Amniotic epithelial cell (primary cell): Measurements from ENCODE around the gene TAPT1.

Source experiments
- DNase-seq: peaks from one replicate; pipeline ENCODE4 v3.0.0-alpha.2; 2010; ENCODE audit warnings: low read depth

Gene TAPT1

DNA sequence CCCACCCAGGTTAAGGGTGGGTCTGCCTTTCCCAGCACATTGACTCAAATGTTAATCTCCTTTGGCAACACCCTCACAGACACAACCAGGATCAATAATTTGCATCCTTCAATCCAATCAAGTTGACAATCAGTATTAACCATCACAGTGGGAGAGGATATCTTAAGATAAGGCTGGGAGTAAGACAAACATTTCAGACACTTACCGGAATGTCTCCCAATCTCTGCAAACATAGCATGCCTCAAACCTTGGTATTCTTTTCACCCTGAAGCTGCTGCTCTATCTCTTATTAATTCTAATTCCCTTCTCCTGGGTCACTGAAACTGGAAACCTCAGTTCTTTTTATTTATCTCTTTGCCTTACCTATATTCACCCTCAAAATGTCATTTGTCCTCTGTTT is 19.0 kb upstream of the TAPT1 start:
- no peak for DNase-seq

DNA sequence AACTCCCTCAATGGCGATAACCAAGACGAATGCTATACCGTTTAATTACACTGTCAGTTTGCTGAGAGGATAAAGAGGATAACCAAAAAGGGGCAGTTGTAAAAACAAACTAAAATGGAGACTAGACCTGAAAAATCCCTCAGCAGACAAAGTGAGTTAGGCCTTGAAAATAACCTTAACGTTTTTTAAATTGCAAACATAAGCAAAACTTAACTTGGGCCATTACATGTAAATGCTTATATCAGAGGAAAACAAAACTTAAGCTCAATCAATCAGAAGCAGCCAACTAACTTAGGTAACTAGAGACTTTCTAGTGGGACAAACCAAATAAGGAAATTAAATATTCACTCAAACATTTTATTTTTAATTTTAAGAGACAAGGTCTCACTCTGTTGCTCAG is 17.0 kb upstream of the TAPT1 start:
- no peak for DNase-seq

DNA sequence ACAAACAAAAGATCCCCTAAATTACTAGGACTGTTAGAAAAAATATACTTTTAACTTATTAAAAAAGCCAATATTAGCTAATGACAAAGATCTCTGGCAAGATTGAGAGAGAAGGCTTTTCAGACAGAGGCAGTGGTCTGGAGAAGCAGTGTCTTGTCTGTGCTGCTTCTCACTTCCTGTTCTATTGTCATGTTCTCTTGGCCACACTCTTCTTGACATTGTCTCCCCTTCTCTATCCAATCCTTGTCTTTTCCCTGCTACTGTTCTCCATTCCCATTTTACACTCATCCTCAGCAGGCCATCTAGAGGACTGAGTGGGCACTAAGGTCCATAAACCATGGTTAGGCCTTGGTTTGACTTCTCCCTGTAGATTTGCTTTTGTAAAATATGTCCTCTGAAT is 14.0 kb upstream of the TAPT1 start:
- no peak for DNase-seq

GRCh38 chr4:16239086-16239485 is 12.8 kb upstream of the TAPT1 start:
- no peak for DNase-seq

DNA sequence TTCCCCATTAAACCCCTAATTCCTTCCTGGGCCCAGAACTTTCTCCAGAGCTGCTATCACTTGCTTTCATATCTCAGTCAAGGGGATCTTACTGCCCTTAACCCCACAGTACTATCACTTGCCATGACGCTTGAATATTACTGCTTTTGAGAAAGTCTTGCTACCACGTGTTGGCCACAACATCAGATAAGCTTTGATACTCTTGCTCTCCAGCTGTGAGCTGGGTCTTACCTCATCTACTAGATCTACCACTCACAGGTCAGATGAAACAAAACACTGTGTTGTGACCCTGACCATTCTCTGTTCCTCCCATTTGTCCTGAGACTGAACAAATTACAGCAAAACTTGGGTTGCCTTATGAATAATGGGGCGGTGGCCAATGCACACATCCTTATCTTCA is 12.1 kb upstream of the TAPT1 start:
- DNase-seq: no peak

- no peak for DNase-seq
These were observed 11.4 kb upstream of the TAPT1 start for GRCh38 chr4:16237715-16238114.

DNA sequence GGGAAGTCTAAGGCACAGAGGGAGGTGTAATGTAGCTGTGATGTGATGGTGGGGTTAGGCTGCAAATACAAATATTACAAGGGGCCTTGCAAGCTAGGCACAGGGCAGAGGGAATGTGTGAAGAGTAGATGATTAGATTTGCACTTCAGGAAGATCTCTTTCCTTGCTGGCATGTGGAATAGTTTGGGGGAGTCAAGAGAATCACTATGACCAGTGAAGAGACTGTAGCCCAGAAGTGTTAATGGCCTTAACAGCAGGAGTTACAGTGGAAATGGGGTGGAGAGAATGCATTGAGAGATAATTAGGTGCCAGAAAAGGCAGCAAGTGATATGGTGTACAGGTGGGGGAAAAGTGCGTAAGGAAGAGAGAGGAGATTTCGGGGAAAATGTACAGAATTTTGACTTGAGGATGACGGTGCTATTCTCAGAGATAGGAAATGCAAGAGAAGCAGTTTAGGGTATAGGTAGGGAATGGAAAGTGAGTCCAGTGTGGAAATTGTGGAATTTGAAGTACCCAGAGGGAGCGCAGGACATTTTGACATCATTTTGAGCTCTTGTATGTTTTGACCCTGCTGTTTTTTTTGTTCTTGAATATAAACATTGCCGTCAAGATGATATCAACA is 10.2 kb upstream of the TAPT1 start:
- no peak for DNase-seq

GRCh38 chr4:16235209-16235608 is 8.9 kb upstream of the TAPT1 start:
- no peak for DNase-seq

DNA sequence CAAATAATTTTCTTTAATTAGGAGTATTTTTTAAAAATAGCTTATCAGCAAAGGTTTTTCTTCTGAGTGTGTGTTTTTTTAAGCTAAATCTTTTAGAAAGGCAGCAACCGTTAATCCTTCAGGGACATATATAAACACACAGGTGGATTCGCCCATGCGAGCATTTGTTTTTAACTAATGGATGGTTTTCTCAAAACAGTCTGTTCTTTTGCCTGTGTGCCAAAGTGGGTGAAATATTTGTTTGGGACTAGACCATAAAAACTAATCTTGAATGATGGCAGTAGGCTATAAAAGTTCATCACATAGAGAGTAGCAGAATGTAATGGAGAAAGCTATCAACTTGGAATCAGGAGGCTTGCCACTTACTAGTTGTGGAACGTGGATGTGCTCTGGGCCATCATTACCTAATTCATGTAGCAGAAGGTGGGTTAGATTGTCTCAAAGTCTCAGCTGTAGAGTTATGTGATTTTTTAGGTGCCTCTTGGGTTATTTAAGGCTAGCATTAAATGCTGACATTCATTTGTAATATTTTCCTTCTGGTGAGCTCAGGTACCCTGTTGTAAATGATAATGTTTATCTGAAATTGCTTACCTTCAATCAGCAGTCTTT is 7.4 kb upstream of the TAPT1 start:
- DNase-seq: no peak

DNA sequence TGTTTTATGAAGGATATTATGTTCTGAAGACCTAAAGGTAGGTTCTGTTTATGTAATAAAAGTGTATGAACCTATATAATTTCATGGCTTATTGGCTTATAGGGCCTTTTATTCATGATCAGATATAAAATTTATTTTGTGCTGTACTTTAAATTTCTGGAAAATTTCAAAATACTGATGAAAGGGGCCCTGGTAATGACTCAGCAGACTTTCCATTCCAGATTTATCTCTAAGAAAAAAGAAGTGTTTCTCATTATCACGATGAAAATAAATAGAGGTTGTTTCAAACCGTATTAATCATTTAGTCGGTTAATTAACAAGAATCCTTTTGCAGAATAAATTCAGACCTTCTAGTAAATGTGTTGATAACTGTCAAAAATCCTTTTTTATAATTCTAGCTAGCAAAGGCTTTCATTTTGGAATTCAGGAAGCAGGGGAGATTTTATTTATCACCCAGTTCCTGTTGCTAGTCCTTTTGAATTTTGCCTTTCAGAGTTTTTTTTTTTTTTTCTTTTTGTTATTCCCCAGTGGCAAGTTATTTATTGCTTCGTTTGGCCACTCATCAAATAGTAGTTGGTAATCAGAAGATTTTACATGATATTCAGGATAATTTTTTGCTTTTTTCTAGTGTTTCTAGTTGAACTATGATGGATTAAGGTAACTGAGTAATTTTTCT is 5.4 kb upstream of the TAPT1 start:
- peak; percentile 19 for DNase-seq

DNA sequence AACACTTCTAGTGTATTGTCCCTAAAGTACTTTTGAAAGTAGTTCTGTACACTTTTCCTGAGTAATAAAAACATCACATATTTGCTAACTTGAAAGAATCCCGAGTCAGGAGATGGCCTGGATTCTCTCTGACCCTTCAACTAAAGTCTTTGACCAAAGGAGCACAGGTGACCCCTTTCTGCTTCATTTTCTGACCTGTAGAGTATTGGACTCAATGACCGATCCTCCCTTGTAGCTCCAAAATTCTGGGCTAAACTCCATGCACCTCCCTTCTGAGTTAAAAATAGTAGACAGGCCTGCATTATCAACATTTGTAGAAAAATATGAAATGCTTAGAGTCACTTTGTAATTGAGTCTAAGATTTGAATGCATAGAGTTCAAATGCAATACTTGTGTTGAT is 4.0 kb upstream of the TAPT1 start:
- no peak for DNase-seq

GRCh38 chr4:16229604-16230003 is 3.3 kb upstream of the TAPT1 start:
- no peak for DNase-seq

GRCh38 chr4:16227462-16227868 is 1.2 kb upstream of the TAPT1 start:
- peak; percentile 24 for DNase-seq

GRCh38 chr4:16226816-16227461 is 668 bp upstream of the TAPT1 start:
- peak; percentile 12 for DNase-seq

DNA sequence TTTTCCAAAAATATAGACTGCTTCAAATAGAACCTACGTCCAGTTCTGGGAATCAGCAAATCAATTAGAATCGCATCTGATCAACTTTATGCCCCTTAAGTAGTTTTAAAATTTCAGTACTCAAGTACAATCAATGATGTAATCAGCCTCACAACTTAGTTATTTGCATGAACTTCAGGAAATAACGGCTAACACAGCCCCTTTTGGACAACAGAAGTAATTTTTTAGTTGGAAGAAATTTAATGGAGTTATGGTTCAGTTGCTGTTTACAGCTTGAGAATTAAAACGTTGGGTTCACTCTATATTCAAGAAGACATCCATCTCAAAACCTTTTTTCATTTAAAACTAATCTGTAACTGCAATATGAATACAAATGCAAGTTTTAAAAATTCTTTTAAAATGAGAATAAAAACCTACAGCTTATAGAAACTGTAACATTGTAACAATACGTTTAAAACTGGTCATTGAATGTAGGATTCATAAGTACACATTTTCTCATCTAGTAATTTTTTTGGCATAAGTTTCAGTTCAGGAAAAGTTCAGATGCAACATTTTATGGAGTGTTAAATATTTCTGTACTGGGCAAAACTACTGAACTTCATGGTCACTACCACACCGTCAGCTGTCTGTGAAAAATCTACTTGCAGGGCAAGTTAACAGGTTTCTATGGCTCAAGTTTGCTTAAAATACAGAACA is 956 bp downstream of the TAPT1 start:
- peak; percentile 21 for DNase-seq

- DNase-seq: no peak
These were observed 1.8 kb downstream of the TAPT1 start for GRCh38 chr4:16224264-16225166.

DNA sequence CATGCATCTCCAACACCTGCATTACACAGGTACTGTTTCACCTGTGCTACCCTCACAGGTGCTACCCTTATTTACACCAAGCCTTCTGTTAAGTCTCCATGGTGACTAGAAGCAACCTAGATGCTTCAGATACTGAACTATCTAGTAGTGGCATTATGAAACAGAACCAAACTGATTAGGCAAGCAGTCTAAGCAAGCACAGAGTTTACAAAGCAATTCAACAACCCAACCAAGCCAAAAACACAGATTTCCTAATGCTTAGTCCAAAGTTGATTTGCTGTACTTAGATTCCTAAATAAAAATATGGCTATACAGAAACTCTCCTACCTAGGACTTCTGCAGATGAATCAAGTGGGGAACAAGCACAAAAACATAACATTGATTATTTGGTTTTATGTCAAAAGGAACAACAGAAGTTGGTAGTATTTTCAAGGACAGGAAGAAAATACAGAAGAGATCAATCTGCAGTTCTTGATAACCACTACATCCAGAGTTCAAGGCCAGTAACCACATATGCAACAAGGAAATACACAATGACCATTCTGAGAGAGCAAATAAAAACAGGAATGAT is 3.2 kb downstream of the TAPT1 start:
- DNase-seq: peak; percentile 34

GRCh38 chr4:16218950-16219349 is 7.3 kb downstream of the TAPT1 start:
- DNase-seq: no peak

- no peak for DNase-seq
These were observed 8.8 kb downstream of the TAPT1 start for GRCh38 chr4:16217300-16218051.

DNA sequence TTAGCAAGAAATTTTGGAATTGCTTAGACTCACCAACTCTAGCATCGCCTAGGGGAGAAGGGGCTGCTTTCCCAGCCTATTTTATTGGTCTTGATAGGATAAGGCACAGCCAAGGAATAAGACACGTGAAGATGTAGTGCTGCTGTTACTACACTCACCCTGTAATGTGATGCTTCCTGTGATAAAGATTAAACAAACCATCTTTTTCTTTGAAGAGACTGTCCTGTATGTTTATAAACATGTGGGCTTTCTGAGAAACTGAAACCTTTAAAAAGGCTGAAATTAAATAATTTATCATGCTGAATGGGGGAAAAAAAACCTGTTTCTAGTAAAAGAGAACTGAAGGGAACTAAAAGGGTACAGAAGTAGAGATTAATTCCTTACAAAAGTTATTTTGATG is 13.2 kb downstream of the TAPT1 start:
- DNase-seq: peak; percentile 23
